GM21576 (cell line): Measurements from ENCODE around the gene LRRC3B.

Source experiments
- ATAC-seq: cut with Tn5 transposase; IDR thresholded peaks from one replicate; pipeline ENCODE4 v1.9.1; 2021; ENCODE audit warnings: mild to moderate bottlenecking, moderate library complexity; ENCODE audit not compliant: unreplicated experiment

LRRC3B gene

GRCh38 chr3:26630669-26631389, 8.3 kb downstream of the LRRC3B start:
- ATAC-seq, result no peak

DNA sequence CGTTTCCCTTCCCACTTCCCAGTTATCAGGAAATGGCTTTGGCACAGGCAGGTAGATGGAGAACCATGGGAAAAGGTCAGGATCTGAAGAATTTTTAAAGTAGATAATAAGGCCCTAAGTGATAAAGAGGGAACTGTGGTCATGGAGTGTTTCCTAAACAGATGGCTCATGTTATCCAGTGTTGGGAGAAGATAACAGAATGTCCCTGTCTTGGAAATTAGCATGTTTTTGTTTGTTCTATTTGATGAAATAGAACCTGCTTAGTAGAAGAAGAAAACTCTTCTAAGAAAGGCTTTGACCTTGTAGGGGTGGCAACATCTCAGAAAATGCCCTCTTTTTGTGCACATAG, 8.8 kb downstream of the LRRC3B start:
- ATAC-seq, result no peak

GRCh38 chr3:26634601-26635000, 12.0 kb downstream of the LRRC3B start:
- no peak for ATAC-seq

GRCh38 chr3:26636096-26636727, 13.6 kb downstream of the LRRC3B start:
- no peak for ATAC-seq

DNA sequence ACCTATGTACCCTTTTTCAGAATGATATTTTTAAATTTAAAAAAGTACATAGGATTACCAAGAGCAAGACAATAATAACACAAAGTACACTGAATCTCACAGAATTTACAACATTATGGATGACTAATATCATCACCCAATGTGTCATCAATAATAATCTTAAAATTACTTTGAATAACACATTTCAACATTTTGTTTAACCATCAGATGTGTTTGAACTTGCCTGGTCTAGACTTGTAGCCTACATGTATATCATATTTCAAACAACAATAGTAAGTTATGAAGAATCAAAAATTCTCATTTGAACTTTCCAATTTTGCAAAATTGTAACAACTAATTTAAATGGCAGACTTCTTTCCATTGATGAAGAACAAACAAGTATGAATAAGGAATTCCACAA, 15.1 kb downstream of the LRRC3B start:
- no peak for ATAC-seq

GRCh38 chr3:26638113-26638512, 15.5 kb downstream of the LRRC3B start:
- ATAC-seq, result no peak

GRCh38 chr3:26639339-26639738, 16.8 kb downstream of the LRRC3B start:
- ATAC-seq, result no peak

DNA sequence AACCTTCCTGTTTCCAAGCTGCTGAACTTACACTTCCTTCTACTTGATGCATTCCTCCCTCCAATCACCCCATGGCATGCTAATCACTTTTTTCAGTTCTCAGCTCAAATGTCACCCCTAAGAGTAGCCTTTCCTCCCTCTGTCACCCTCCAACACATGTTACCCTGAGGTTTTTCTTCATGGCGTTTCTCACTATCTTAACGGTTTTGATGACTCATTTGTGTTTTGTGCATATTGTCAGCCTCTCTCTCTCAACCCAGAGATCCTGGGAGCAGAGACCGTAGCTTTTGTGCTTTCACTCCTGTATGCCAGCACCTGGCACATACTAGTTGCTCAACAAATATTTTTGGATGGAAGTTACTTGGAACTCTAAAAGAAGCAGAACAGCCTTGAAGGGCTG, 24.5 kb downstream of the LRRC3B start:
- ATAC-seq, result no peak

DNA sequence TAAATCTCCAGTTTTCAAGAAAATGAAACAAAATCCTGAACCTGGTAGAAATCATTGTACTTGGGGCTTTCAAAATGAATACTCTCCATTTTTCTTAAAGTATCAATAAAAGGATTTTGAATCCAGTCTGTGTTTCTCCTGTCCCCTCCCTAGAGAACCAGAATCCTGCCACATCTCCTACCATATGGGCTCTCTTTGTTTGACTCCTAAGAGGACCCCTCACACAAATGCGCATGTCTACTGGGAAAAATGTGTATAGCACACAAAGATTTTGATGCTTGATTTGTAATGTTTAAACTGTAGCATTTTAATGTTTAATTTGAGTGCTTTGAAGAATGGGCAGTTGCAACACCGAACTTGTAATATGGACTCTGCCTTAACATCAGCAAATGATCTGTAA, 25.9 kb downstream of the LRRC3B start:
- no peak for ATAC-seq

DNA sequence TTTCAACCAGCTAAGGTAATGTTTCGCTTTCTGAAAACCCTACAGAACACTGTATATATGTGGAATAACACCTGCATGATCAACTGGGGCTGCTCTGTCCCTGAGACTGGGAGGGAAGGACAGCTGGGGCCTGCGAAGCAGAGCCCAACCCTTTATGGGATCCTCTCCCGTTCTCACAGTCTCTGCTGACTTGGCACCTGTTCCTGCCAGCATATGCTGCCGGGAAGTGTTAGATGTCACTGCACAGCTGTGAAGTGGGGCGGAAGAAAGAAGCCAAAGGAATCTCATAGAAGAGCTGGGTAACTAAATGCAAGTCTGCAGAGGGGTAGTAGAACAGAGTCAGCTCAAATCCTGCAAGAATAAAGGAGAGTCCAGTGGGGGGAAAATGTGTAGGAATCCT, 29.6 kb downstream of the LRRC3B start:
- ATAC-seq, result no peak

GRCh38 chr3:26653811-26654425, 31.3 kb downstream of the LRRC3B start:
- no peak for ATAC-seq

GRCh38 chr3:26655231-26655630, 32.7 kb downstream of the LRRC3B start:
- no peak for ATAC-seq

- ATAC-seq, result no peak
Observed at GRCh38 chr3:26657348-26657976, 34.9 kb downstream of the LRRC3B start.

- ATAC-seq, result no peak
Observed at GRCh38 chr3:26668171-26668570, 45.6 kb downstream of the LRRC3B start.

- no peak for ATAC-seq
Observed at GRCh38 chr3:26668696-26669095, 46.1 kb downstream of the LRRC3B start.

GRCh38 chr3:26675336-26675735, 52.8 kb downstream of the LRRC3B start:
- ATAC-seq, result no peak

DNA sequence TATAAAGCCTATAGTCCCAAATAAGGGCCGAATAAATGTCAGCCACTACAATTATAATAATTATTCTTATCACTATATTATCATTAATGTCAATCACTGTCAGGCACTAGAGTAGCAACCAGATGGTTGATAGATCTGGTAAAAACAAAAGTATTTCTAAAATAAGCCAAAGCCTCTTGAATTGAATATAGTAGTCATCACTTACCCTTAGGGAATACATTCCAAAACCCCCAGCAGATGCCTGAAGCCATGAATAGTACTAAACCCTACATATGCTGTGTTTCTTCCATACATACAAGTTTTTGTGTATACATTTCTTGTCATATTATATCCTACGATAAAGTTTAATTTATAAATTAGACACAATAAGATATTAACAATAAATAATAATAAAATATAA, 59.1 kb downstream of the LRRC3B start:
- no peak for ATAC-seq

GRCh38 chr3:26682406-26682805, 59.8 kb downstream of the LRRC3B start:
- no peak for ATAC-seq

DNA sequence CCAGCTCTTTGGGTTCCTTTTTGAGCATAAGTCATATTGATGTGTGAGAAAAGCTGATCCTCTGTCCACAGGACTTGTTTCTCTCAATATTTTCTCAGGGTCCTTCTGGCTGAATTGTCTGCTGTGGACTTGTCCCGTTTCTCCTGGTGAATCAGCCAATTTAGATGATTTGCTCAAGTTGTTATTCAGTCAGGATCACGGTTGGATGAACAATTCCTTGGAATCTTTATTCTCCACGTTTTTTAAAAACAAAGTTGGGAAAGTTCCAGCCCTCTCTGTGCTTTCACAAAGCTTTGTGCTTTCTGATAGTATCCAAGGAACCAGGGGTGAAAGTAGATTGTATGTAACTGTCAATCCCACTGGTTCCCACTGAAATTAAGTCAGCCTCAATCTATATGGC, 61.3 kb downstream of the LRRC3B start:
- no peak for ATAC-seq

- no peak for ATAC-seq
Observed at GRCh38 chr3:26687466-26687865, 64.9 kb downstream of the LRRC3B start.

DNA sequence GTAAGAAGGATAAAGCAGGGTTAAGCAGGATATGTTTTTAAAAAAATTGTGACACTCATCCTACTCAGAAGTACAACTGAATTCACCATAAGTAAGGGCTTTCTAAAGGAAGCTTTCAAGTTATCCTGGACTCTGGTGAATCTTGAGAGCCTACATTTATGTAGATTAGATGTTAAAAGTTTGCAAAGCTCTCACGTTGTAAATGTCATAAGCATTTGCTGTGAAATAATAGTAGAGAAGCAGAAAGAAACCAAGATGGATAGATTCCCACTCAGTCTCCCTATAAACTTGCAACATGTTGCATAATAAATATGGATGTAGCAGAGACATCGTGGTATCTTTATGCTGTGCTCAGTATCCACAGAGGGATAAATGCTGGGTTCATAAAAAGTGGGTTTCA, 77.0 kb downstream of the LRRC3B start:
- no peak for ATAC-seq

- no peak for ATAC-seq
Observed at GRCh38 chr3:26703519-26703918, 80.9 kb downstream of the LRRC3B start.
